Measurements from ENCODE around the gene PI4KB.

DNA sequence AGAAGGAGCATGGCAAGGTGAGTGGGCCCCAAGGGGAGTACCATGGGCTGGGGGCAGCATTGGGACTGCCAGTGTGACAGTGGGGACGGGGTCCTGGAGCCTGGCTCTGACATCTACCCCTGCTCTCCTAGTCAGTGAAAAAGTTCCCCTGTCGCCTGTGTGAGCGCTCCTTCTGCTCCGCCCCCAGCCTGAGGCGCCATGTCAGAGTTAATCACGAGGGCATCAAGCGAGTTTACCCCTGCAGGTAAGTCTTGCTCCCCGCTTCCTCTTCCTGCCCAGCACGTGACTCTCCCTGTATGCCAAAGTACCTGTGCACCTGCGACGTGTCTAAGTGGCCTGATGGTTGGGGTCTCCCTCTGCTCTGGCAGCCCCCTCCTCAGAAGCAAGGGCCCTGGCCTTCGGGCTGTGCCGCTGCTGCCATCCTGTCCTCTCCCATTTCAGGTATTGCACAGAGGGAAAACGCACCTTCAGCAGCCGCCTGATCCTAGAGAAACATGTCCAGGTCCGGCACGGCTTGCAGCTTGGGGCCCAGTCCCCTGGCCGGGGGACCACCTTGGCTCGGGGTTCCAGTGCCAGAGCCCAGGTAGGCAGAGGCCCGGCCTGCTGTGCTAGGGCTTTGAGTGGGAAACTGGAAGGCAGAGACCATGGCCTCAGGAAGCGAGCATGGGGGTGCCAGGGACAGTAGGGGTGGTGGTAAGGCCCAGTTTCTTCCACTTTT, 37.1 kb downstream of the PI4KB start:
- TF ChIP-seq, protein P1, sequence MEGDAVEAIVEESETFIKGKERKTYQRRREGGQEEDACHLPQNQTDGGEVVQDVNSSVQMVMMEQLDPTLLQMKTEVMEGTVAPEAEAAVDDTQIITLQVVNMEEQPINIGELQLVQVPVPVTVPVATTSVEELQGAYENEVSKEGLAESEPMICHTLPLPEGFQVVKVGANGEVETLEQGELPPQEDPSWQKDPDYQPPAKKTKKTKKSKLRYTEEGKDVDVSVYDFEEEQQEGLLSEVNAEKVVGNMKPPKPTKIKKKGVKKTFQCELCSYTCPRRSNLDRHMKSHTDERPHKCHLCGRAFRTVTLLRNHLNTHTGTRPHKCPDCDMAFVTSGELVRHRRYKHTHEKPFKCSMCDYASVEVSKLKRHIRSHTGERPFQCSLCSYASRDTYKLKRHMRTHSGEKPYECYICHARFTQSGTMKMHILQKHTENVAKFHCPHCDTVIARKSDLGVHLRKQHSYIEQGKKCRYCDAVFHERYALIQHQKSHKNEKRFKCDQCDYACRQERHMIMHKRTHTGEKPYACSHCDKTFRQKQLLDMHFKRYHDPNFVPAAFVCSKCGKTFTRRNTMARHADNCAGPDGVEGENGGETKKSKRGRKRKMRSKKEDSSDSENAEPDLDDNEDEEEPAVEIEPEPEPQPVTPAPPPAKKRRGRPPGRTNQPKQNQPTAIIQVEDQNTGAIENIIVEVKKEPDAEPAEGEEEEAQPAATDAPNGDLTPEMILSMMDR (optimal IDR thresholded peaks at IDR 0.05 in 1 of 3, IDR thresholded peaks at IDR 0.05 in 1 of 3, conservative IDR thresholded peaks at IDR 0.05 in 1 of 3; ENCODE audit: extremely low read depth in 1 of 3, insufficient read depth in 2 of 3, low read length in 3 of 3): no peak
- TF ChIP-seq EZH2 (IDR thresholded peaks at IDR 0.05; ENCODE audit: low read length): no peak

Data from keratinocyte (primary cell).